Esophagus squamous epithelium (tissue), 5 donors: ENCODE measurements around the gene HEXA. TPM values are rescaled to one million over a fixed set of nuclear protein-coding genes. Genes with fewer than 3 reads are reported as not detected.

Experiments used
- DNase-seq: peaks from one replicate; lab custom pipeline; 2025; lab: John Stamatoyannopoulos, UW
- H3K27ac ChIP-seq, 4 donors: fragments of 200-600 bp; sonication (generic); one replicate each; pipeline ENCODE4 v1.5.1; 2016 to 2019; ENCODE audit warnings: mild to moderate bottlenecking in 1 of 4
- H3K27me3 ChIP-seq, 4 donors: fragments of 200-600 bp; sonication (generic); 1 replicate in 3 of 4; 2 replicates in 1 of 4; pipeline versions ENCODE4 v1.5.1 to v1.6.0; 2017 to 2021; ENCODE audit warnings: antibody characterized with exemption in 1 of 4
- H3K36me3 ChIP-seq, 3 donors: fragments of 200-600 bp; sonication (generic); one replicate each; pipeline ENCODE4 v1.5.1; 2016 to 2019
- H3K4me1 ChIP-seq, 3 donors: fragments of 200-600 bp; sonication (generic); one replicate each; pipeline ENCODE4 v1.5.1; 2017 to 2019
- H3K4me3 ChIP-seq, 4 donors: fragments of 200-600 bp; sonication (generic); 1 replicate in 3 of 4; 2 replicates in 1 of 4; pipeline ENCODE4 v1.5.1; 2016 to 2019; ENCODE audit warnings: mild to moderate bottlenecking in 2 of 4, moderate library complexity in 1 of 4
- H3K9me3 ChIP-seq, 3 donors: fragments of 200-600 bp; sonication (generic); one replicate each; pipeline ENCODE4 v1.5.1; 2016 to 2019
- CTCF ChIP-seq, 6 experiments: fragments of 450-650 bp in 4 of 6; fragments of 200-600 bp in 2 of 6; sonication (generic) in 2 of 6; IDR thresholded peaks; one replicate each; pipeline ENCODE4 v1.5.1; 2016 to 2019; ENCODE audit warnings: antibody characterized with exemption in 6 of 6, mild to moderate bottlenecking in 4 of 6, moderate library complexity in 4 of 6
- POLR2A ChIP-seq, 4 donors: fragments of 450-650 bp; IDR thresholded peaks; one replicate each; pipeline ENCODE4 v1.6.1; 2017; ENCODE audit warnings: antibody characterized with exemption in 4 of 4, mild to moderate bottlenecking in 4 of 4, moderate library complexity in 3 of 4
- WGBS, 2 donors: methylation state at CpG; one replicate each; pipeline ENCODE4 v1.1.5; 2018; 5-methylcytosine and 5-hydroxymethylcytosine counted together
- intact Hi-C: fragments of 100-400 bp; cut with DNase I; formaldehyde crosslinking; loops from one replicate; pipeline ENCODE4 v1.15.0; 2022
- total RNA-seq, 4 donors: library from RNA; depleted of rRNA; stranded (reverse); fragments of >200 nt; gene quantifications; one replicate each; pipeline ENCODE4 v1.1.0, GENCODE V29; 2016
- donor health status: DM: yes; HTN: yes; CAD: no.

The HEXA gene
- total RNA-seq, 4 donors from 2014 or later: 12.8 to 51.1 (median 28.4) TPM

GRCh38 chr15:72338148-72338547 lies 37.7 kb downstream of the HEXA start:
- 94 to 96% methylated on average over 2 of the region's 2 CpGs for WGBS, 2 donors
- TF ChIP-seq CTCF (IDR thresholded peaks at IDR 0.05) (no peak), POLR2A (IDR thresholded peaks at IDR 0.05) (no peak)
- Histone ChIP-seq H3K36me3 (peaks cover 0 to 19% (median 0%) of the 10 kb centered on the region in 3 donors), H3K4me3 (no peak overlapping the region), H3K9me3 (no peaks in the 10 kb centered on the region), H3K4me1 (peaks cover 0 to 12% (median 0%) of the 10 kb centered on the region in 3 donors), H3K27me3 (no peaks in the 10 kb centered on the region), H3K27ac (peak overlapping the region in 3 of 4 donors; percentile 20 to 85 (median 75))
- intact Hi-C loops: no loop called here
- no peak for DNase-seq

GRCh38 chr15:72334842-72335241 lies 41.0 kb downstream of the HEXA start:
- WGBS, 2 donors: 80 to 89% methylated on average over 2 of the region's 2 CpGs
- H3K36me3 ChIP-seq: peaks cover 0 to 11% (median 0%) of the 10 kb centered on the region in 3 donors
- DNase-seq: no peak

GRCh38 chr15:72331021-72331420 lies 44.8 kb downstream of the HEXA start:
- intact Hi-C loops: no loop called here
- 80 to 94% methylated on average over 3 of the region's 3 CpGs for WGBS, 2 donors

More at GRCh38 chr15:72334842-72335241, 41.0 kb downstream of the HEXA start:
- H3K27me3 ChIP-seq: no peaks in the 10 kb centered on the region
- no peak overlapping the region for H3K27ac ChIP-seq
- H3K9me3 ChIP-seq: no peaks in the 10 kb centered on the region
- H3K4me1 ChIP-seq: peaks cover 0 to 6% (median 0%) of the 10 kb centered on the region in 3 donors
- intact Hi-C loops: no loop called here
- no peak overlapping the region for H3K4me3 ChIP-seq
- TF ChIP-seq CTCF (IDR thresholded peaks at IDR 0.05): no peak
- no peak for TF ChIP-seq POLR2A (IDR thresholded peaks at IDR 0.05)

GRCh38 chr15:72323752-72324151 lies 52.1 kb downstream of the HEXA start:
- no peak overlapping the region for H3K4me3 ChIP-seq
- TF ChIP-seq POLR2A (IDR thresholded peaks at IDR 0.05): no peak
- TF ChIP-seq CTCF (IDR thresholded peaks at IDR 0.05): no peak
- peaks cover 0 to 17% (median 0%) of the 10 kb centered on the region in 3 donors for H3K36me3 ChIP-seq
- 86 to 94% methylated on average over 1 of the region's 1 CpG for WGBS, 2 donors
- intact Hi-C loops: no loop called here
- peaks cover 4 to 22% (median 13%) of the 10 kb centered on the region in 3 donors for H3K4me1 ChIP-seq
- H3K27me3 ChIP-seq: peaks cover 0 to 12% (median 0%) of the 10 kb centered on the region in 4 donors
- no peak overlapping the region for H3K27ac ChIP-seq
- DNase-seq: no peak
- no peaks in the 10 kb centered on the region for H3K9me3 ChIP-seq

More at GRCh38 chr15:72331021-72331420, 44.8 kb downstream of the HEXA start:
- Histone ChIP-seq H3K27ac (no peak overlapping the region), H3K36me3 (peaks cover 0 to 17% (median 0%) of the 10 kb centered on the region in 3 donors), H3K27me3 (no peaks in the 10 kb centered on the region), H3K4me1 (no peaks in the 10 kb centered on the region), H3K9me3 (no peaks in the 10 kb centered on the region), H3K4me3 (no peak overlapping the region)
- no peak for DNase-seq
- no peak for TF ChIP-seq POLR2A (IDR thresholded peaks at IDR 0.05)
- TF ChIP-seq CTCF (IDR thresholded peaks at IDR 0.05): no peak

- no peak for TF ChIP-seq CTCF (IDR thresholded peaks at IDR 0.05)
- peak within 1 kb of the TSS; percentile 29 to 65 (median 52) for H3K4me3 ChIP-seq
- H3K36me3 ChIP-seq: no peaks in the 10 kb centered on the region
- no peaks in the 10 kb centered on the region for H3K9me3 ChIP-seq
- H3K27me3 ChIP-seq: peaks cover 0 to 12% (median 0%) of the 10 kb centered on the region in 4 donors
- peaks cover 4 to 22% (median 13%) of the 10 kb centered on the region in 3 donors for H3K4me1 ChIP-seq
- DNase-seq: peak; percentile 8
- intact Hi-C loops: loop anchor here (10.0 kb wide), 1 partner anchor 275 kb away; no protein-coding TSS in a partner anchor
- H3K27ac ChIP-seq: no peak within 1 kb of the TSS
- 0 to 4% methylated on average over 15 of the region's 58 CpGs for WGBS, 2 donors
Measured at GRCh38 chr15:72319985-72320671, 55.7 kb downstream of the HEXA start, which contains the start of gene CELF6. Gene CELF6 (minus strand): TSS chr15:72320157. CDS start chr15:72319874, 283 bp downstream.
